ENCODE data around the gene DMD. TPM values are rescaled to one million over a fixed set of nuclear protein-coding genes. Genes with fewer than 3 reads are reported as not detected.

The DMD gene
- total RNA-seq, 2 experiments from 2014 or later, result 0.20 to 0.47 TPM

DNA sequence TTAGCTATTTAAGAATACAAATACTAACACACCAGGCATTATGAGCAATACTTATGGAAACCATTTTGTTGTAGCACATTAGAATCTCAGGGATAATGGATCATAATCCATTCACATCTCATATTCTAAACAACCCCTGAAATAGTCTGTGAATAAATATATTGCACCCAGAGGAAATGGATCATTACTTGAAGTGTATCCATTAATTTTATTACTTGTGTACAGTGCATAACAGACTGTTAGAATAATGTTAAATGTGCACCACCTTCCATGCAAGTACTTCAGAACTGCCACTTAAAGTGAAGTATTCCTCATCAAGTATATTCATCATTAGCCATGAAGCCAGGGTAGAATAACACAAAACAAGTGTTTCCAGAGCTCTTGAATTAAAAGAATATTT is 715.5 kb downstream of the DMD start:
- Mint-ChIP-seq H3K36me3 (ENCODE audit: low read depth) (no peaks in the 10 kb centered on the region), H3K27ac (no peak overlapping the region), H3K4me3 (no peak overlapping the region), H3K9me3 (no peaks in the 10 kb centered on the region), H3K4me1 (ENCODE audit: low read depth) (no peaks in the 10 kb centered on the region), H3K27me3 (no peaks in the 10 kb centered on the region)
- Histone ChIP-seq H3K4me1 (ENCODE audit: insufficient read depth, low read length) (no peaks in the 10 kb centered on the region), H3K9me3 (ENCODE audit: control insufficient read depth in 1 of 2, insufficient read depth in 1 of 2, low read length in 2 of 2) (no peaks in the 10 kb centered on the region), H3K4me3 (ENCODE audit: low read length) (no peak overlapping the region), H3K36me3 (ENCODE audit: insufficient read depth, low read length) (no peaks in the 10 kb centered on the region), H3K27ac (ENCODE audit: low read depth in 1 of 2, low read length in 2 of 2) (no peak overlapping the region), H3K27me3 (ENCODE audit: control insufficient read depth in 1 of 2, insufficient read depth in 2 of 2, low read length in 2 of 2) (no peaks in the 10 kb centered on the region)
- ChIA-PET CTCF (interaction anchor here (1.3 kb wide), 1 partner anchor 11 kb away, joined by 4 read pairs; no protein-coding TSS in a partner anchor), POLR2A (no interaction called here)
- TF ChIP-seq, protein P1, sequence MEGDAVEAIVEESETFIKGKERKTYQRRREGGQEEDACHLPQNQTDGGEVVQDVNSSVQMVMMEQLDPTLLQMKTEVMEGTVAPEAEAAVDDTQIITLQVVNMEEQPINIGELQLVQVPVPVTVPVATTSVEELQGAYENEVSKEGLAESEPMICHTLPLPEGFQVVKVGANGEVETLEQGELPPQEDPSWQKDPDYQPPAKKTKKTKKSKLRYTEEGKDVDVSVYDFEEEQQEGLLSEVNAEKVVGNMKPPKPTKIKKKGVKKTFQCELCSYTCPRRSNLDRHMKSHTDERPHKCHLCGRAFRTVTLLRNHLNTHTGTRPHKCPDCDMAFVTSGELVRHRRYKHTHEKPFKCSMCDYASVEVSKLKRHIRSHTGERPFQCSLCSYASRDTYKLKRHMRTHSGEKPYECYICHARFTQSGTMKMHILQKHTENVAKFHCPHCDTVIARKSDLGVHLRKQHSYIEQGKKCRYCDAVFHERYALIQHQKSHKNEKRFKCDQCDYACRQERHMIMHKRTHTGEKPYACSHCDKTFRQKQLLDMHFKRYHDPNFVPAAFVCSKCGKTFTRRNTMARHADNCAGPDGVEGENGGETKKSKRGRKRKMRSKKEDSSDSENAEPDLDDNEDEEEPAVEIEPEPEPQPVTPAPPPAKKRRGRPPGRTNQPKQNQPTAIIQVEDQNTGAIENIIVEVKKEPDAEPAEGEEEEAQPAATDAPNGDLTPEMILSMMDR (IDR thresholded peaks at IDR 0.05), result no peak
- no peak for ATAC-seq (ENCODE audit: poor library complexity)
- intact Hi-C loops (cut with DNase I, micrococcal nuclease), result no loop called here
- no peak for DNase-seq

DNA sequence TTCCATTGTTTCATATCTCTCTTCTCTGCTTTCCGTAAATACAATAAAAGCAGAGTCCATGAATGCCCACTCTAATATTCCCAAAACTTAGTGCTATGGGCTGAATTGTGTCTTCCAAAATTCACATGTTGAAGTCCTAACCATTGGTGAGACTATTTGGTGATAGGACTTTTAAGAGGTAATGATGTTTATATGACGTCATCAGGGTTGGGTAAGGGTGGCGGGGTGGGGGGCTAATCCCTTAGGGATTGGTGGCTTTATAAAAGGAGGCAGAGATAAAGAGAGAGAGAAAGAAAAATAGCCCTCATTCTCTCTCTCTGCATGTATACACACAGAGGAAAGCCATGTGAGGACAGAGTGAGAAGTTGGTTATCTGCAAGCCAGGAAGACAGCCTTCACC is 722.2 kb downstream of the DMD start:
- Histone ChIP-seq H3K4me1 (ENCODE audit: insufficient read depth, low read length) (no peaks in the 10 kb centered on the region), H3K27ac (ENCODE audit: low read depth in 1 of 2, low read length in 2 of 2) (no peak overlapping the region), H3K9me3 (ENCODE audit: control insufficient read depth in 1 of 2, insufficient read depth in 1 of 2, low read length in 2 of 2) (no peaks in the 10 kb centered on the region), H3K4me3 (ENCODE audit: low read length) (no peak overlapping the region), H3K27me3 (ENCODE audit: control insufficient read depth in 1 of 2, insufficient read depth in 2 of 2, low read length in 2 of 2) (no peaks in the 10 kb centered on the region), H3K36me3 (ENCODE audit: insufficient read depth, low read length) (no peaks in the 10 kb centered on the region)
- no peaks in the 10 kb centered on the region for H3K9me3 Mint-ChIP-seq
- intact Hi-C loops (cut with DNase I, micrococcal nuclease), result no loop called here
- no peaks in the 10 kb centered on the region for H3K27me3 Mint-ChIP-seq
- no peaks in the 10 kb centered on the region for H3K4me1 Mint-ChIP-seq (ENCODE audit: low read depth)
- TF ChIP-seq, protein P1 (IDR thresholded peaks at IDR 0.05), result no peak
- ChIA-PET POLR2A (no interaction called here), CTCF (no interaction called here)
- H3K4me3 Mint-ChIP-seq, result no peak overlapping the region
- ATAC-seq (ENCODE audit: poor library complexity) (no peak), DNase-seq (no peak)
- H3K27ac Mint-ChIP-seq, result no peak overlapping the region
- no peaks in the 10 kb centered on the region for H3K36me3 Mint-ChIP-seq (ENCODE audit: low read depth)

DNA sequence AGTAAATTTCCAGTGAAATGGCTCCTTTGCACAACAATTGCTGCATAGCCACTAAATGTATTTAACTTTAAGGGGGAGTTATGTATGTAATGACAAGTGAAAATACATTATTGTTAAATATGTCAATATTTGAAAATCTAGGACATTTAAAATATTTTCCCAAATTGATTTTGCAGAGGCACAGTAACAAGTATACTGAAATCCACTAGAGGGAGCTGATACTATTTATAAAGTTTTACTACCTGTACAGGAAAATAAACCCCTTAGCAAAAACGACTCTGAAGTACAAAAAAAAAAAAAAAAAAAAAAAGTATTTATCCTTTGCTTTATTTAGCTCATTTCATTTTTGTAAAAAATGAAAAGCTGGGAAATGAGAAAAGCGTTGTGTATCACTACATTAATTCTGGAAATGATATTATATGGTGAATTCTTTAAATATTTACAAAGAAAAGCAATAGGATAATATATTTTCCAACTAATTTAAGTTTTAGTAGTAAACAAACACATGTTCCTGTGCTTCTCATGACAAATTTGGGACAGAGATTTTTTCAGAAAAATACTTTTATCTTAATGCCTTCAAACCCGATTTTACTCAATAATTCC is 727.7 kb downstream of the DMD start:
- Mint-ChIP-seq H3K4me3 (no peak overlapping the region), H3K36me3 (ENCODE audit: low read depth) (no peaks in the 10 kb centered on the region), H3K27ac (no peak overlapping the region), H3K4me1 (ENCODE audit: low read depth) (no peaks in the 10 kb centered on the region), H3K9me3 (no peaks in the 10 kb centered on the region), H3K27me3 (no peaks in the 10 kb centered on the region)
- no peaks in the 10 kb centered on the region for H3K36me3 ChIP-seq (ENCODE audit: insufficient read depth, low read length)
- TF ChIP-seq, protein P1 (IDR thresholded peaks at IDR 0.05), result no peak
- CTCF ChIA-PET, result interaction anchor here (0.6 kb wide), 1 partner anchor 47 kb away, joined by 3 read pairs; no protein-coding TSS in a partner anchor
- H3K27ac ChIP-seq (ENCODE audit: low read depth in 1 of 2, low read length in 2 of 2), result no peak overlapping the region
- no peaks in the 10 kb centered on the region for H3K9me3 ChIP-seq (ENCODE audit: control insufficient read depth in 1 of 2, insufficient read depth in 1 of 2, low read length in 2 of 2)
- H3K4me1 ChIP-seq (ENCODE audit: insufficient read depth, low read length), result no peaks in the 10 kb centered on the region
- ATAC-seq (ENCODE audit: poor library complexity) (no peak), DNase-seq (no peak)
- POLR2A ChIA-PET, result no interaction called here
- no peaks in the 10 kb centered on the region for H3K27me3 ChIP-seq (ENCODE audit: control insufficient read depth in 1 of 2, insufficient read depth in 2 of 2, low read length in 2 of 2)
- intact Hi-C loops (cut with DNase I, micrococcal nuclease), result no loop called here
- no peak overlapping the region for H3K4me3 ChIP-seq (ENCODE audit: low read length)

Data from CD4-positive, alpha-beta T cell (primary cell).